NT2/D1 (cell line): ENCODE results near the gene PTPRN2.

Experiments used
- DNase-seq: peaks from one replicate; pipeline ENCODE4 v3.0.0-alpha.2; 2011; ENCODE audit warnings: low read depth, low spot score
- H3K27me3 ChIP-seq: 2 replicates; pipeline ENCODE4 v1.6.0; 2011; ENCODE audit warnings: mild to moderate bottlenecking; ENCODE audit not compliant: insufficient read length, insufficient read depth
- H3K36me3 ChIP-seq: 2 replicates; pipeline ENCODE4 v1.6.1; 2011; ENCODE audit warnings: mild to moderate bottlenecking, low read length, mixed read lengths; ENCODE audit not compliant: insufficient read depth, insufficient read length
- H3K4me1 ChIP-seq: 2 replicates; pipeline ENCODE4 v1.5.1; 2011; ENCODE audit not compliant: insufficient read depth, insufficient read length
- H3K4me3 ChIP-seq: 2 replicates; pipeline ENCODE4 v1.5.1; 2011; ENCODE audit warnings: low read depth; ENCODE audit not compliant: insufficient read length
- H3K9ac ChIP-seq: 2 replicates; pipeline ENCODE4 v1.6.0; 2011; ENCODE audit warnings: low read depth; ENCODE audit not compliant: insufficient read length
- H3K9me3 ChIP-seq: 2 replicates; pipeline ENCODE4 v1.5.1; 2011; ENCODE audit warnings: mild to moderate bottlenecking, low read length; ENCODE audit not compliant: insufficient read depth
- SUZ12 ChIP-seq: IDR thresholded peaks from 2 replicates; pipeline ENCODE4 v1.6.1; 2011; ENCODE audit not compliant: insufficient read length, insufficient read depth; ENCODE audit errors: extremely low read depth
- YY1 ChIP-seq: IDR thresholded peaks from 2 replicates; pipeline ENCODE4 v1.6.1; 2011; ENCODE audit not compliant: insufficient read length, insufficient read depth
- ZNF274 ChIP-seq: IDR thresholded peaks from 2 replicates; pipeline ENCODE4 v1.6.1; 2011; ENCODE audit warnings: mild to moderate bottlenecking, low read depth, low read length

PTPRN2 gene

GRCh38 chr7:158374586-158374985 is 213.0 kb downstream of the PTPRN2 start:
- H3K9me3 ChIP-seq = no peaks in the 10 kb centered on the region
- no peak for DNase-seq
- no peaks in the 10 kb centered on the region for H3K27me3 ChIP-seq
- TF ChIP-seq YY1 (no peak), ZNF274 (no peak), SUZ12 (no peak)
- H3K36me3 ChIP-seq = no peaks in the 10 kb centered on the region
- no peak overlapping the region for H3K4me3 ChIP-seq
- H3K4me1 ChIP-seq = no peaks in the 10 kb centered on the region
- H3K9ac ChIP-seq = no peak overlapping the region

GRCh38 chr7:158374146-158374545 is 213.5 kb downstream of the PTPRN2 start:
- H3K36me3 ChIP-seq = no peaks in the 10 kb centered on the region
- no peak overlapping the region for H3K4me3 ChIP-seq
- H3K9ac ChIP-seq = no peak overlapping the region
- H3K9me3 ChIP-seq = no peaks in the 10 kb centered on the region
- DNase-seq = no peak
- TF ChIP-seq ZNF274 = no peak
- no peak for TF ChIP-seq YY1
- TF ChIP-seq SUZ12 = no peak
- H3K27me3 ChIP-seq = no peaks in the 10 kb centered on the region
- no peaks in the 10 kb centered on the region for H3K4me1 ChIP-seq

- DNase-seq = no peak
- no peak overlapping the region for H3K4me3 ChIP-seq
- TF ChIP-seq YY1 (no peak), ZNF274 (no peak), SUZ12 (no peak)
Measured at GRCh38 chr7:158373476-158374133, 214.0 kb downstream of the PTPRN2 start.

DNA sequence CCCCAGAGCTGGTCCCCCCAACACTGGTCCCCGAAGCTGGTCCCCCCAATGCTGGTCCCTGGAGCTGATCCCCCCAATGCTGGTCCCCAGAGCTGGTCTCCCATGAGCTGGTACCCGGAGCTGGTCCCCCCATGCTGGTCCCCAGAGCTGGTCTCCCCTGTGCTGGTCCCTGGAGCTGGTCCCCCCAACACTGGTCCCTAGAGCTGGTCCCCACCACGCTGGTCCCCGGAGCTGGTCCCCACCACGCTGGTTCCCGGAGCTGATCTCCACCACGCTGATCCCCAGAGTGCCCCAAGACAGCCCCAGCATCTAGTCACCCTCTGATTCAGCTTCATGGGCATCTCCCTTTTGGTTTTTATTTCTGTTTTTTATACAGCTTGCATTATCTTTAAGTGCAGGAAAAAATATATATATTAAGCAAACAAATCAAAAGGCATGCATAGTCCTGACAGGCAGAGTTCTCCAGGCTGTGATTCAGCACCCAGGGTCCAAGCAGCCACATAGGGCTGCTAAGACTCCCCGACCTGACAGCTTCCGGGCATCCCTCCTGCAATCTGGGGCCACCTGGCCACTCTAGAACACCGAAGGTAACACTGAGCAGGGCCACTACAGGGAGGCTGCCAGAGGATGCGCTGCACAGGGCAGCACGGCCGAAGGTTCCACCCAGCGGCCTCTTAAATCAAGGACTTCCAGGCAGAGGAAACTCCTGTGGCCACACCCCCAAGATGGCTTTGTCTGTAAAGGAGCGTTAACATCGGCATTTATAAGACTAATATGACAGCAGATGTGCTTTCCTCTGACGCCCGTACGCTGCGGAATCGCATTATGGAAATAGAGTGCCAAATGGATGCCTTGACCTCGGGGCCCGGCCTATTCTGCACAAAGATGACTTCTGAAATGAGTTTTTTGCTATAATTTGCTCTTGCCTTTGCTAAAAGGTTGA is 215.0 kb downstream of the PTPRN2 start:
- Histone ChIP-seq H3K4me3 (no peak overlapping the region), H3K36me3 (no peaks in the 10 kb centered on the region), H3K9ac (no peak overlapping the region), H3K27me3 (no peaks in the 10 kb centered on the region), H3K4me1 (no peaks in the 10 kb centered on the region), H3K9me3 (no peaks in the 10 kb centered on the region)
- no peak for TF ChIP-seq SUZ12
- TF ChIP-seq YY1 = no peak
- TF ChIP-seq ZNF274 = no peak
- no peak for DNase-seq

More at GRCh38 chr7:158373476-158374133, 214.0 kb downstream of the PTPRN2 start:
- no peaks in the 10 kb centered on the region for H3K27me3 ChIP-seq
- H3K9ac ChIP-seq = no peak overlapping the region
- H3K9me3 ChIP-seq = no peaks in the 10 kb centered on the region
- no peaks in the 10 kb centered on the region for H3K36me3 ChIP-seq
- no peaks in the 10 kb centered on the region for H3K4me1 ChIP-seq

GRCh38 chr7:158371856-158372255 is 215.8 kb downstream of the PTPRN2 start:
- Histone ChIP-seq H3K4me3 (no peak overlapping the region), H3K9ac (no peak overlapping the region), H3K27me3 (no peaks in the 10 kb centered on the region), H3K4me1 (no peaks in the 10 kb centered on the region), H3K36me3 (no peaks in the 10 kb centered on the region), H3K9me3 (no peaks in the 10 kb centered on the region)
- TF ChIP-seq ZNF274 = no peak
- TF ChIP-seq SUZ12 = no peak
- TF ChIP-seq YY1 = no peak
- DNase-seq = no peak

GRCh38 chr7:158369866-158370265 is 217.8 kb downstream of the PTPRN2 start:
- no peak for DNase-seq
- H3K27me3 ChIP-seq = no peaks in the 10 kb centered on the region
- no peaks in the 10 kb centered on the region for H3K36me3 ChIP-seq
- no peak for TF ChIP-seq SUZ12
- TF ChIP-seq YY1 = no peak
- TF ChIP-seq ZNF274 = no peak
- no peak overlapping the region for H3K4me3 ChIP-seq
- no peak overlapping the region for H3K9ac ChIP-seq
- H3K4me1 ChIP-seq = no peaks in the 10 kb centered on the region
- no peaks in the 10 kb centered on the region for H3K9me3 ChIP-seq

DNA sequence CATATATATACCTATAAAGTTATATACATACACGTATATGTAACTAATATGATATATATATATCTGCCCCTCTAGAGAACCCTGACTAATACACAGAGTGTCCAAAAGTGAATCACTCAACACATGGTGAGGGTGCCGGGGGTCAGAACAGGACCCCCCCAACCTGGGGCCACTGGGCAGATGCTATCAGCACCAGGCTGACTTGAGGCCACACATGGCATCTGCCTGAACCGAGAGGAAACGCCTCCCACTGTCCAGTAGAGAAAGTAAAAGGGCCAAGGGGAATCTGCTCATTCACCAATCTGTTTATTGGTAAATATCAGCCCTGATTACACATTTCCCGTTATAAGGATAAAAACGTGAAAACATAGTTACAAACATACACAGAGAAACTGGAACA is 218.3 kb downstream of the PTPRN2 start:
- H3K27me3 ChIP-seq = no peaks in the 10 kb centered on the region
- H3K36me3 ChIP-seq = no peaks in the 10 kb centered on the region
- H3K9me3 ChIP-seq = no peaks in the 10 kb centered on the region
- no peak overlapping the region for H3K4me3 ChIP-seq
- TF ChIP-seq YY1 (no peak), ZNF274 (no peak), SUZ12 (no peak)
- no peak overlapping the region for H3K9ac ChIP-seq
- no peaks in the 10 kb centered on the region for H3K4me1 ChIP-seq
- no peak for DNase-seq
